Measurements from ENCODE around the gene MAD1L1. TPM values are rescaled to one million over a fixed set of nuclear protein-coding genes. Genes with fewer than 3 reads are reported as not detected.

Gene MAD1L1
- total RNA-seq, 2 experiments from 2014 or later = 58.3 to 65.3 TPM

DNA sequence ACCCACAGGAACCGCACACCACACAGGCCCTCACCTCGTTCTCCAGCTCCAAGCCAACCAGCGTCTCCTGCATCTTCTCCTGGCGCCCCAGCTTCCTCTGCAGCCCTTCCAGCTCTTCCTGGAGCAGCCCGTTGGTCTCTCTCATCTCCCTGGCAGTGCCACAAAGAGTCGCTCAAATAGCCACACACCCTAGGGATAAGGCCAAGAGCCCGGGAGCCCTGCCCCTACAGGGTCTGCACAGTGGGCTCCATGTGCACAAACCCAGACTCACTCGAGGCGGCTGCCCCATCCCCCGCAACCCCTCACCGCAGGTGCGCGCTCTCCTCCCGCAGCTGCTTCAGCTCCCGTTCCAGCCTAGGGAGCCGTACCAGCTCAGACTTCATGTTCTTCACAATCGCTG lies 16.9 kb downstream of the MAD1L1 start:
- no peak overlapping the region for H3K4me2 ChIP-seq (ENCODE audit: low read length)
- ChIA-PET CTCF (ENCODE audit: unreplicated experiment) (no interaction called here), POLR2A (no interaction called here)
- no peak for TF ChIP-seq EZH2phosphoT487 (IDR thresholded peaks at IDR 0.05; ENCODE audit: borderline replicate concordance, low read depth, low read length)
- TF ChIP-seq, protein P1, sequence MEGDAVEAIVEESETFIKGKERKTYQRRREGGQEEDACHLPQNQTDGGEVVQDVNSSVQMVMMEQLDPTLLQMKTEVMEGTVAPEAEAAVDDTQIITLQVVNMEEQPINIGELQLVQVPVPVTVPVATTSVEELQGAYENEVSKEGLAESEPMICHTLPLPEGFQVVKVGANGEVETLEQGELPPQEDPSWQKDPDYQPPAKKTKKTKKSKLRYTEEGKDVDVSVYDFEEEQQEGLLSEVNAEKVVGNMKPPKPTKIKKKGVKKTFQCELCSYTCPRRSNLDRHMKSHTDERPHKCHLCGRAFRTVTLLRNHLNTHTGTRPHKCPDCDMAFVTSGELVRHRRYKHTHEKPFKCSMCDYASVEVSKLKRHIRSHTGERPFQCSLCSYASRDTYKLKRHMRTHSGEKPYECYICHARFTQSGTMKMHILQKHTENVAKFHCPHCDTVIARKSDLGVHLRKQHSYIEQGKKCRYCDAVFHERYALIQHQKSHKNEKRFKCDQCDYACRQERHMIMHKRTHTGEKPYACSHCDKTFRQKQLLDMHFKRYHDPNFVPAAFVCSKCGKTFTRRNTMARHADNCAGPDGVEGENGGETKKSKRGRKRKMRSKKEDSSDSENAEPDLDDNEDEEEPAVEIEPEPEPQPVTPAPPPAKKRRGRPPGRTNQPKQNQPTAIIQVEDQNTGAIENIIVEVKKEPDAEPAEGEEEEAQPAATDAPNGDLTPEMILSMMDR (conservative IDR thresholded peaks at IDR 0.05; ENCODE audit: low read length) = no peak
- no peaks in the 10 kb centered on the region for H3K4me1 ChIP-seq (ENCODE audit: insufficient read depth, low read length, poor library complexity, severe bottlenecking)
- H3K9me2 ChIP-seq (ENCODE audit: insufficient read depth, low read length) = no peaks in the 10 kb centered on the region
- intact Hi-C loops (cut with micrococcal nuclease; ENCODE audit: unreplicated experiment) = no loop called here
- no peak overlapping the region for H3K4me3 ChIP-seq (ENCODE audit: low read depth, low read length, poor library complexity, severe bottlenecking)
- H2AFZ ChIP-seq (ENCODE audit: low read length) = no peak overlapping the region
- H3K36me3 ChIP-seq (ENCODE audit: insufficient read depth, low read length) = peaks cover 93% of the 10 kb centered on the region
- no peaks in the 10 kb centered on the region for H4K20me1 ChIP-seq (ENCODE audit: insufficient read depth, low read length)
- BruUV-seq (replicated peaks) = no TSS peak
- DNase-seq (ENCODE audit: low spot score) = no peak
- no peak overlapping the region for H3K27ac ChIP-seq (ENCODE audit: low read depth, low read length, poor library complexity, severe bottlenecking)
- H3K79me2 ChIP-seq (ENCODE audit: insufficient read depth, low read depth, low read length) = no peaks in the 10 kb centered on the region
- no peaks in the 10 kb centered on the region for H3K9me3 ChIP-seq (ENCODE audit: low read length)

DNA sequence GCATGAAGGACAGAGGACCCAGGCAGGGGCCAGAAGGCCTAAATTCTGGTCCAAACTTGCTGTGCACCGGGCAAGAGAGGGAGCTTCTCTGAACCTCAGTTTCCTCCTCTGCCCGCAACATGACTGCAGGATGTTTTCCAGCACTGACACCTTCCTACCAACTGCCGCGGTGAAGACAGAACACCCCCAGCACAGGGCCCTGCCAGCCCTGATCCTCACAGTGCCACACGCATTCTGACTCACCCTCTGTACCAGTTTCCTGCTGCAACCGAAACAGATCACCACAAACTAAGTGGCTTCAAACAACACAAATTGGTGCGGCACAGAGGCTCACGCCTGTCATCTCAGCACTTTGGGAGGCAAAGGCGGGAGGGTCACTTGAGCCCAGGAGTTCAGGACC lies 18.1 kb downstream of the MAD1L1 start:
- CTCF ChIA-PET (ENCODE audit: unreplicated experiment) = no interaction called here
- POLR2A ChIA-PET = no interaction called here
- BruUV-seq (replicated peaks) = no TSS peak

DNA sequence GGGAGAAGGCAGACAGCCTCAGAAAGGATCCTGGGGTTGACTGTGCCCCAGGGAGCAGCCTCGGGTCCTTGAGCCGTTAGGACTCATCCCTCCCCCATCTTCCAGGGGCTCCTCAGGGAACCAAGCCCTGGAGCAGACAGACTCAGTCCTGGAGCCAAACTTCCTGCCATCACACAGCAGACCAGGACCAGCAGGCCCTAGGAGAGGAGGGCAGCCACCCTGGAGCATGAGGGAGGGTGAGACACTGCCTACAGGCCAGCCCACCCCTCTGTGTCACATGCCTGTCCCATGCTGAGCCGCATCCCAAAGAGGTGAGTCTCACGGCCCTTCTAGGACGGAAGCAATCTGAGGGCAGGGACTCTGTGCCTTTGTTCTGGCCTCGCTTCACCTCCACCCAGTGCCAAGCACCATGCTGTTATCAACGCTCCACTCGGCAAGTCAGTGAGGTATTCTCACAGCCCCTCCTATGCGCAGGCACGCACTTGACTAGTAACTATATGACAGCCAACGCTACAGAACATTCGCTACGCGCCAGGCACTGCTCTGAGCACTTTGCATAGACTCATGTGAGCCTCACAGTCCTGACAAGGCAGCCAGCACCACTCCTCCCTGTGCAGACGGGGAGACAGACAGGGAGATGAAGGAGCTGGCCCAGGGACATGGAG lies 19.1 kb downstream of the MAD1L1 start:
- no TSS peak for BruUV-seq (replicated peaks)
- no peaks in the 10 kb centered on the region for H3K79me2 ChIP-seq (ENCODE audit: insufficient read depth, low read depth, low read length)
- H3K4me3 ChIP-seq (ENCODE audit: low read depth, low read length, poor library complexity, severe bottlenecking) = no peak overlapping the region
- intact Hi-C loops (cut with micrococcal nuclease; ENCODE audit: unreplicated experiment) = no loop called here
- no peak overlapping the region for H2AFZ ChIP-seq (ENCODE audit: low read length)
- H3K4me2 ChIP-seq (ENCODE audit: low read length) = no peak overlapping the region
- peaks cover 89% of the 10 kb centered on the region for H3K36me3 ChIP-seq (ENCODE audit: insufficient read depth, low read length)
- POLR2A ChIA-PET = no interaction called here
- H4K20me1 ChIP-seq (ENCODE audit: insufficient read depth, low read length) = no peaks in the 10 kb centered on the region
- DNase-seq (ENCODE audit: low spot score) = no peak
- CTCF ChIA-PET (ENCODE audit: unreplicated experiment) = no interaction called here
- no peaks in the 10 kb centered on the region for H3K9me2 ChIP-seq (ENCODE audit: insufficient read depth, low read length)
- no peak overlapping the region for H3K27ac ChIP-seq (ENCODE audit: low read depth, low read length, poor library complexity, severe bottlenecking)
- H3K9me3 ChIP-seq (ENCODE audit: low read length) = no peaks in the 10 kb centered on the region
- H3K4me1 ChIP-seq (ENCODE audit: insufficient read depth, low read length, poor library complexity, severe bottlenecking) = no peaks in the 10 kb centered on the region
- TF ChIP-seq, protein P1 (conservative IDR thresholded peaks at IDR 0.05; ENCODE audit: low read length) = no peak
- no peak for TF ChIP-seq EZH2phosphoT487 (IDR thresholded peaks at IDR 0.05; ENCODE audit: borderline replicate concordance, low read depth, low read length)

More for the DNA sequence above, 18.1 kb downstream of the MAD1L1 start:
- H3K79me2 ChIP-seq (ENCODE audit: insufficient read depth, low read depth, low read length) = no peaks in the 10 kb centered on the region
- H2AFZ ChIP-seq (ENCODE audit: low read length) = no peak overlapping the region
- no peak overlapping the region for H3K27ac ChIP-seq (ENCODE audit: low read depth, low read length, poor library complexity, severe bottlenecking)
- H3K9me3 ChIP-seq (ENCODE audit: low read length) = no peaks in the 10 kb centered on the region
- H3K9me2 ChIP-seq (ENCODE audit: insufficient read depth, low read length) = no peaks in the 10 kb centered on the region
- no peaks in the 10 kb centered on the region for H4K20me1 ChIP-seq (ENCODE audit: insufficient read depth, low read length)
- H3K4me1 ChIP-seq (ENCODE audit: insufficient read depth, low read length, poor library complexity, severe bottlenecking) = no peaks in the 10 kb centered on the region
- no peak overlapping the region for H3K4me2 ChIP-seq (ENCODE audit: low read length)
- peaks cover 86% of the 10 kb centered on the region for H3K36me3 ChIP-seq (ENCODE audit: insufficient read depth, low read length)
- TF ChIP-seq EZH2phosphoT487 (IDR thresholded peaks at IDR 0.05; ENCODE audit: borderline replicate concordance, low read depth, low read length) = no peak
- TF ChIP-seq, protein P1 (conservative IDR thresholded peaks at IDR 0.05; ENCODE audit: low read length) = no peak
- intact Hi-C loops (cut with micrococcal nuclease; ENCODE audit: unreplicated experiment) = no loop called here
- no peak for DNase-seq (ENCODE audit: low spot score)
- H3K4me3 ChIP-seq (ENCODE audit: low read depth, low read length, poor library complexity, severe bottlenecking) = no peak overlapping the region

Data from OCI-LY7 (cell line).